IMR-90 (cell line): ENCODE measurements around the gene RABGAP1. TPM values are rescaled to one million over a fixed set of nuclear protein-coding genes. Genes with fewer than 3 reads are reported as not detected.

Experiments used
- ATAC-seq: fragments of 200-7000 bp; cut with Tn5 transposase; 2 replicates; pipeline ENCODE4 v1.9.1; 2020; ENCODE audit warnings: low read depth, mild to moderate bottlenecking, moderate library complexity
- BruUV-seq: library from RNA; stranded (reverse); fragments of 400-500 nt; replicated peaks from 2 replicates; lab custom pipeline; 2021; lab: Mats Ljungman, UMichigan
- CTCF ChIA-PET: fragments of 300-600 bp; formaldehyde crosslinking; extraction: SDS; loops from one replicate; lab custom pipeline; 2021; ENCODE audit warnings: antibody characterized with exemption; lab: Yijun Ruan, JAX
- POLR2A ChIA-PET: fragments of 300-600 bp; sonication (Branson Sonifier 250); formaldehyde crosslinking; loops from one replicate; lab custom pipeline; 2022; ENCODE audit warnings: antibody characterized with exemption; ENCODE audit not compliant: unreplicated experiment; lab: Charles Lee
- DNase-seq: peaks from one replicate; pipeline ENCODE4 v3.0.0; 2013
- H2AFZ ChIP-seq: replicated peaks from 2 replicates; pipeline ENCODE3; 2013; ENCODE audit warnings: low read length, mild to moderate bottlenecking; ENCODE audit not compliant: poor library complexity
- H2AK5ac ChIP-seq: 2 replicates; pipeline ENCODE4 v1.6.1; 2013; ENCODE audit warnings: low read depth, low read length, inconsistent platforms
- H2AK9ac ChIP-seq: replicated peaks from 2 replicates; pipeline ENCODE3; 2013; ENCODE audit warnings: mild to moderate bottlenecking, low read depth, low read length, moderate library complexity; ENCODE audit not compliant: poor library complexity
- H2BK120ac ChIP-seq: 2 replicates; pipeline ENCODE4 v1.6.1; 2013; ENCODE audit warnings: low read depth, low read length, inconsistent platforms
- H2BK15ac ChIP-seq: 3 replicates; pipeline ENCODE4 v1.6.1; 2013; ENCODE audit warnings: low read depth, low read length, inconsistent platforms
- H2BK20ac ChIP-seq: 2 replicates; pipeline ENCODE4 v1.6.1; 2013; ENCODE audit warnings: low read depth, mild to moderate bottlenecking, inconsistent platforms, low read length, moderate library complexity
- H2BK5ac ChIP-seq: 2 replicates; pipeline ENCODE4 v1.6.1; 2013; ENCODE audit warnings: mild to moderate bottlenecking, low read depth, low read length, inconsistent platforms; ENCODE audit not compliant: poor library complexity, severe bottlenecking
- H3K14ac ChIP-seq: replicated peaks from 2 replicates; pipeline ENCODE4 v1.6.1; 2013; ENCODE audit warnings: low read depth, low read length, inconsistent platforms
- H3K18ac ChIP-seq: 2 replicates; pipeline ENCODE4 v1.6.1; 2013; ENCODE audit warnings: low read depth, low read length, control low read depth
- H3K23ac ChIP-seq: 2 replicates; pipeline ENCODE4 v1.6.1; 2013; ENCODE audit warnings: low read depth, low read length, inconsistent platforms
- H3K27ac ChIP-seq: 2 replicates; pipeline ENCODE4 v1.5.1; 2013; ENCODE audit warnings: mild to moderate bottlenecking, control low read depth, low read length; ENCODE audit not compliant: insufficient read depth
- H3K27me3 ChIP-seq: 2 replicates; pipeline ENCODE4 v1.6.1; 2013; ENCODE audit warnings: low read length; ENCODE audit not compliant: control insufficient read depth, insufficient read depth
- H3K36me3 ChIP-seq: 2 replicates; pipeline ENCODE4 v1.6.1; 2013; ENCODE audit warnings: low read length, mixed read lengths; ENCODE audit not compliant: control insufficient read depth, insufficient read depth
- H3K4ac ChIP-seq: 2 replicates; pipeline ENCODE4 v1.6.1; 2013; ENCODE audit warnings: low read depth, low read length, inconsistent platforms
- H3K4me1 ChIP-seq: 2 replicates; pipeline ENCODE4 v1.6.1; 2013; ENCODE audit warnings: low read length, mixed read lengths; ENCODE audit not compliant: control insufficient read depth, insufficient read depth
- H3K4me2 ChIP-seq: 2 replicates; pipeline ENCODE4 v1.6.1; 2013; ENCODE audit warnings: low read depth, mild to moderate bottlenecking, control low read depth, low read length, moderate library complexity
- H3K4me3 ChIP-seq: 2 replicates; pipeline ENCODE4 v1.5.1; 2013; ENCODE audit warnings: low read depth, mild to moderate bottlenecking, control low read depth, low read length, moderate library complexity; ENCODE audit not compliant: insufficient read depth
- H3K56ac ChIP-seq: 2 replicates; pipeline ENCODE4 v1.6.1; 2013; ENCODE audit warnings: low read length, inconsistent platforms; ENCODE audit not compliant: insufficient read depth; ENCODE audit errors: extremely low read depth
- H3K79me1 ChIP-seq, 2 experiments: 2 replicates each; pipeline ENCODE4 v1.6.1; 2013; ENCODE audit warnings: low read length in 2 of 2, inconsistent platforms in 1 of 2, low read depth in 1 of 2
- H3K9ac ChIP-seq: 2 replicates; pipeline ENCODE4 v1.6.1; 2013; ENCODE audit warnings: low read depth, low read length, control low read depth
- H3K9me1 ChIP-seq: 2 replicates; pipeline ENCODE4 v1.6.1; 2013; ENCODE audit warnings: low read length, inconsistent platforms; ENCODE audit not compliant: insufficient read depth
- H3K9me3 ChIP-seq: 2 replicates; pipeline ENCODE4 v1.6.1; 2013; ENCODE audit warnings: low read length; ENCODE audit not compliant: control insufficient read depth, insufficient read depth
- H4K20me1 ChIP-seq: 2 replicates; pipeline ENCODE4 v1.6.1; 2013; ENCODE audit warnings: low read length, inconsistent platforms; ENCODE audit not compliant: insufficient read depth
- H4K5ac ChIP-seq: 2 replicates; pipeline ENCODE4 v1.6.1; 2013; ENCODE audit warnings: mild to moderate bottlenecking, low read depth, low read length, control low read depth
- H4K8ac ChIP-seq, 2 experiments: 2 replicates each; pipeline ENCODE4 v1.6.1; 2013; ENCODE audit warnings: low read depth in 2 of 2, low read length in 2 of 2, control low read depth in 1 of 2, inconsistent platforms in 1 of 2
- H4K91ac ChIP-seq: 2 replicates; pipeline ENCODE4 v1.6.1; 2013; ENCODE audit warnings: low read depth, low read length, inconsistent platforms; ENCODE audit not compliant: insufficient read depth
- BHLHE40 ChIP-seq: fragments of 150-350 bp; IDR thresholded peaks from 2 replicates; pipeline ENCODE4 v1.6.1; 2016; ENCODE audit warnings: mild to moderate bottlenecking, low read depth, low read length
- CEBPB ChIP-seq: IDR thresholded peaks from 2 replicates; pipeline ENCODE4 v1.6.1; 2012; ENCODE audit warnings: low read depth, low read length, improper control_type of control experiment
- CHD1 ChIP-seq: IDR thresholded peaks from 2 replicates; pipeline ENCODE4 v1.6.1; 2012; ENCODE audit warnings: low read depth, low read length, improper control_type of control experiment
- FOS ChIP-seq: fragments of 150-350 bp; IDR thresholded peaks from 2 replicates; pipeline ENCODE4 v1.6.1; 2016; ENCODE audit warnings: low read depth, low read length
- MXI1 ChIP-seq: IDR thresholded peaks from 2 replicates; pipeline ENCODE4 v1.6.1; 2012; ENCODE audit warnings: low read depth, mild to moderate bottlenecking, low read length, moderate library complexity, borderline replicate concordance
- NFE2L2 ChIP-seq: fragments of 150-350 bp; IDR thresholded peaks from 2 replicates; pipeline ENCODE4 v1.6.1; 2016; ENCODE audit warnings: low read depth, mild to moderate bottlenecking, low read length
- RAD21 ChIP-seq: IDR thresholded peaks from 2 replicates; pipeline ENCODE4 v1.6.1; 2012; ENCODE audit warnings: low read length, improper control_type of control experiment
- RCOR1 ChIP-seq: IDR thresholded peaks from 2 replicates; pipeline ENCODE4 v1.6.1; 2012; ENCODE audit warnings: mild to moderate bottlenecking, low read length, improper control_type of control experiment; ENCODE audit not compliant: insufficient replicate concordance
- SMC3 ChIP-seq: fragments of 150-350 bp; IDR thresholded peaks from 2 replicates; pipeline ENCODE4 v1.6.1; 2016; ENCODE audit warnings: low read depth, mild to moderate bottlenecking, antibody characterized with exemption, low read length, moderate library complexity
- WGBS, 2 experiments: methylation state at CpG; one replicate each; pipeline versions ENCODE4 v1.1.5 to v1.1.7; 2013; ENCODE audit warnings: missing lambda C conversion rate in 2 of 2; ENCODE audit not compliant: insufficient read length in 1 of 2; ENCODE audit errors: extremely low coverage in 2 of 2; 5-methylcytosine and 5-hydroxymethylcytosine counted together
- dilution Hi-C: fragments of 300-500 bp; cut with HindIII; formaldehyde crosslinking; loops from one replicate; pipeline ENCODE4 v1.14.3; 2018; ENCODE audit warnings: low sequenced_read_pairs; ENCODE audit not compliant: unreplicated experiment
- in situ Hi-C: fragments of 300-500 bp; cut with MboI; formaldehyde crosslinking; loops from 3 replicates; pipeline ENCODE4 v1.14.3; 2019; ENCODE audit warnings: low sequenced_read_pairs, inconsistent platforms, mixed read lengths
- intact Hi-C: fragments of 100-400 bp; cut with micrococcal nuclease; formaldehyde crosslinking; loops from 2 replicates; pipeline ENCODE4 v1.10.0; 2022
- polyA plus RNA-seq, 3 experiments: library from polyadenylated mRNA; depleted of rRNA; stranded (reverse); fragments of >200 nt; gene quantifications; 2 replicates each; pipeline ENCODE4 v1.2.3, GENCODE V29; 2012; ENCODE audit warnings: low replicate concordance in 1 of 3
- total RNA-seq: library from RNA; depleted of rRNA; stranded (reverse); fragments of >200 nt; gene quantifications from 2 replicates; pipeline ENCODE4 v1.2.3, GENCODE V29; 2012

Gene RABGAP1
- total and polyA plus RNA-seq, 2 of the 4 experiments (the other 2 are of a cell fraction): 20.0 to 53.9 TPM

DNA sequence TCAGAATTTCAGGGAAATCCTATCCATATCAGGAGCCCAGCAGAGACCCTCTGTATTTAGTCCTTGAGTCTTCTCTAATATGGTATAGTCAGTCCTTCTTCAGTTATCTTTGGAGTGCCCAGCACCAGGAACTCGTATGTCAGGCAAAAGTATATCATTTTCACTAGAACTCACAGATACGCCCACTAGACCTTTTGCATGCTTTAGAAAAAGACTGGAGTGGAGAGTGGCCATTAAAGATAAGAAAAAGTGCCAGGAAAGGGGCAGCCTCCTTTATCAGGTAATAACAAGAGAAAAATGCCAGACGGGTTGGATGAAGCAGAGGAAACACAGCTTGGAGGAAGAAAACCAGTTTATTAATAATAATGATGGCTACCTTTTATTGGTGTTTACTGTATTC lies 156.2 kb downstream of the RABGAP1 start:
- Histone ChIP-seq H3K4me1 (no peaks in the 10 kb centered on the region), H3K27ac (no peak overlapping the region), H3K4ac (no peak overlapping the region), H3K56ac (no peak overlapping the region), H2BK15ac (no peak overlapping the region), H3K9me3 (no peaks in the 10 kb centered on the region), H4K5ac (no peak overlapping the region), H3K14ac (no peak overlapping the region), H4K8ac (no peak overlapping the region), H3K9me1 (no peaks in the 10 kb centered on the region), H2BK5ac (no peak overlapping the region), H3K4me3 (no peak overlapping the region), H2BK120ac (no peak overlapping the region), H4K20me1 (no peaks in the 10 kb centered on the region), H4K91ac (no peak overlapping the region), H2BK20ac (no peak overlapping the region), H3K79me1 (peaks cover 0 to 4% of the 10 kb centered on the region in 2 experiments; a peak in 1 of 4 replicates), H2AFZ (no peak overlapping the region), H3K18ac (no peak overlapping the region), H2AK9ac (no peak overlapping the region), H3K36me3 (peaks cover 55% of the 10 kb centered on the region), H3K23ac (no peak overlapping the region), H2AK5ac (no peak overlapping the region), H3K9ac (no peak overlapping the region), H3K27me3 (no peaks in the 10 kb centered on the region), H3K4me2 (no peak overlapping the region)
- intact Hi-C loops: no loop called here
- BruUV-seq: no TSS peak
- DNase-seq (no peak), ATAC-seq (no peak)
- in situ Hi-C loops: no loop called here
- POLR2A ChIA-PET: no interaction called here
- CTCF ChIA-PET: no interaction called here
- dilution Hi-C loops: no loop called here
- WGBS, 2 experiments: no CpG with 5 or more reads among the region's 3 CpGs
- no peak for TF ChIP-seq MXI1
- TF ChIP-seq BHLHE40: no peak
- TF ChIP-seq RCOR1: no peak
- TF ChIP-seq SMC3: no peak
- TF ChIP-seq CEBPB: no peak
- TF ChIP-seq CHD1: no peak
- no peak for TF ChIP-seq RAD21
- no peak for TF ChIP-seq FOS
- TF ChIP-seq NFE2L2: no peak
